Spinal cord (tissue), 10 donors: ENCODE results near the gene ITPK1. TPM values are rescaled to one million over a fixed set of nuclear protein-coding genes. Genes with fewer than 3 reads are reported as not detected.
"Not testable (repeated sequence)": the region's sequence is repeated elsewhere in the genome, so short reads cannot be mapped to it uniquely, and the experiment has no call there.

ENCODE experiments used
- DNase-seq, 6 donors: peaks; one replicate each; pipeline versions ENCODE4 v3.0.0 to v3.0.0-alpha.2; 2013 to 2015; ENCODE audit warnings: low spot score in 6 of 6, low read depth in 4 of 6
- H3K27ac ChIP-seq: one replicate; pipeline ENCODE4 v1.5.1; 2013; ENCODE audit warnings: low read depth, low read length, control low read depth
- H3K27me3 ChIP-seq: one replicate; pipeline ENCODE4 v1.6.1; 2013; ENCODE audit warnings: low read length; ENCODE audit not compliant: control insufficient read depth, insufficient read depth
- H3K36me3 ChIP-seq: one replicate; pipeline ENCODE4 v1.6.1; 2013; ENCODE audit warnings: low read length; ENCODE audit not compliant: control insufficient read depth, insufficient read depth
- H3K4me1 ChIP-seq: one replicate; pipeline ENCODE4 v1.6.1; 2013; ENCODE audit warnings: low read length; ENCODE audit not compliant: control insufficient read depth, insufficient read depth
- H3K4me3 ChIP-seq: one replicate; pipeline ENCODE4 v1.5.1; 2013; ENCODE audit warnings: low read depth, low read length, control low read depth
- H3K9me3 ChIP-seq: one replicate; pipeline ENCODE4 v1.6.1; 2013; ENCODE audit warnings: low read length; ENCODE audit not compliant: control insufficient read depth, insufficient read depth
- WGBS: methylation state at CpG from one replicate; pipeline ENCODE4 v1.1.5; 2013; ENCODE audit warnings: missing lambda C conversion rate; ENCODE audit not compliant: insufficient coverage; 5-methylcytosine and 5-hydroxymethylcytosine counted together
- polyA plus RNA-seq, 2 donors: library from polyadenylated mRNA; unstranded; fragments of 120-200 nt; gene quantifications; one replicate each; pipeline ENCODE4 v1.2.1, GENCODE V29; 2013; ENCODE audit not compliant: insufficient read length in 2 of 2
- total RNA-seq, 2 donors: library from RNA; depleted of rRNA in 1 of 2; stranded (reverse); fragments of 120-200 nt in 1 of 2; fragments of >200 nt in 1 of 2; gene quantifications; one replicate each; pipeline versions ENCODE4 v1.2.3 to v1.2.4, GENCODE V29; 2013 to 2014
- donor health status: healthy.

The ITPK1 gene
- total and polyA plus RNA-seq, 4 donors = 33.8 to 147 (median 83.3) TPM

DNA sequence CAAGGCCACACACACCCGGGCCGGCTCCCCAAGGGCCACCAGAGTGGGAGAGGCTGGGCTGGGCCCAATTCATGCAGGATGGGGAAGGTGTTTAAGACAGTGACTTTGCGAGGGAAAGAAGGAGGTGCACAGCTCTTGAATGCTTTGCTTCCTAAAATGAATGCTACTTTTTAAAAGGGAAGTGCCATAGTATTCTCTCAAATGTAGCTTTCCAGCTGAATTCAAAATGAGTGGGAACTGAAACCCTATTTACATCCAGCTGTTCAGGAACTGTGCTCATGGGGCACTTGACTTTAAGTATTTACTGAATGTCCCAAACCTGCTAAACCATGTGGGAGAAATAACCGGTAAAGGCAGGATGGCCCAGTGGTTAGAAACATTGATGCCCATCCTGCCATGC is 7.6 kb downstream of the ITPK1 start:
- DNase-seq = no peak
- Histone ChIP-seq H3K27me3 (no peaks in the 10 kb centered on the region), H3K36me3 (peaks cover 10% of the 10 kb centered on the region), H3K4me1 (peaks cover 26% of the 10 kb centered on the region), H3K9me3 (no peaks in the 10 kb centered on the region), H3K4me3 (no peak overlapping the region), H3K27ac (no peak overlapping the region)
- 44% methylated on average over 1 of the region's 4 CpGs for WGBS

DNA sequence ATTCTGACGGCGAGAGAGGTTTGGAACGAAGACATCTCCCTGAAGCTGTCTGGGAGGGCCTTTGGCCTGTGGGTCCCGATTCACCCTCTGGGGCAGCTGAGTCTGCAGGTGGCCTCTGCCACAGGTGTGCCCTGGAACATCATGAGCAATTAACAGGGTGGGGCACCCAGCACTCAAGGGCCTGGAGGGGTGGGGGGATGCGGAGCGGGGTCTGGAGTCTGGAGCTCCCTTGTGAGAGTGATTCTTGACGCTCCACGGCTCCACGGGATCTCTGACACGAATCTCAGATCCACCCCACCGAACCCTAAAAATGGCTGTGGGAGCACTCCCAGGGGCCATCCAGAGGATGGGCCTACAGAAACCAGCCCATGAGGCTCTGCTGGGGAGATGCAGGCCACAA is 8.3 kb downstream of the ITPK1 start:
- H3K9me3 ChIP-seq = no peaks in the 10 kb centered on the region
- H3K36me3 ChIP-seq = peaks cover 10% of the 10 kb centered on the region
- H3K27me3 ChIP-seq = no peaks in the 10 kb centered on the region
- no peak for DNase-seq
- 87% methylated on average over 10 of the region's 11 CpGs for WGBS
- no peak overlapping the region for H3K27ac ChIP-seq
- peaks cover 19% of the 10 kb centered on the region for H3K4me1 ChIP-seq
- no peak overlapping the region for H3K4me3 ChIP-seq

DNA sequence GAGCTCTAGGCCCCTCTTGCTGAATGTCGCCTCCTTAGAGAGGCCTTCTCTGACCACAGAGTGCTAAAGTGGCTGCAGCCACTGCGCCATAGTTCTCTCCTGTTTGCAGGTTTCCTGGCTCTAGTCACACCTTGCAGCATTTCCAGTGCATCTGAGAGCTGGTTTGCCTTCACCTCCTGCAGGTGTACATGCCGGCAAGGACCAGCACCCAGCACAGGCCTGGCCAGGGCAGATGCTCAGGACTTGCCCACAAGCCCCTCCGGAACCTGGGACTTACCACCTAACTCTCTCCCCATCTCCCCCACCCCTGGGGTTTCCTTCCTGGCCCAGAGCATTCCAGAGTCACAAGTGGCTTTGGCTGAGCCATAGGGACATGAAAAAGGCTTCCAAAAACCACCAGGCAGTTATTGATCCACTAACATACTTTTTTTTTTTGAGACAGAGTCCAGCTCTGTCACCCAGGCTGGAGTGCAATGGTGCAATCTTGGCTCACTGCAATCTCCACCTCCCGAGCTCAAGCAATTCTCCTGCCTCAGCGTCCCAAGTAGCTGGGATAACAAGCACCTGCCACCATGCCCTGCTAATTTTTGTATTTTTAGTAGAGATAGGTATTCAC is 9.1 kb downstream of the ITPK1 start:
- DNase-seq = no peak
- peaks cover 13% of the 10 kb centered on the region for H3K4me1 ChIP-seq
- 94% methylated on average over 4 of the region's 6 CpGs for WGBS
- H3K27me3 ChIP-seq = no peaks in the 10 kb centered on the region
- H3K9me3 ChIP-seq = no peaks in the 10 kb centered on the region
- no peak overlapping the region for H3K4me3 ChIP-seq
- no peak overlapping the region for H3K27ac ChIP-seq
- peaks cover 13% of the 10 kb centered on the region for H3K36me3 ChIP-seq

DNA sequence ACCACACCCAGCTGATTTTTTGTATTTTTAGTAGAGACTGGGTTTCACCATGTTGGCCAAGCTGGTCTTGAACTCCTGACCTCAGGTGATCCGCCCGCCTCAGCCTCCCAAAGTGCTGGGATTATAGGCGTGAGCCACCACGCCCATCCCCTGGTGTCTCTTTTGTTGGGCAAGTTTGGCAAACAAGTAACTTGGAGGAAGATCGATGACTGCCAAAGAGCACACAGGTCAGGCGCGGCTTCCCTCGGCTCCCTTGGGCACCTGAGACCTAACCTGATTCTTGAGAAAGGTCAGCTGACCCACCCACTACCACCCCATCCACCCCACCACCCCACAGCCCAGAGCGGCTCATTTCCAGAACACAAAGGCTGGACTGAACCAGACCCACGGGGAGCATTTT is 9.9 kb downstream of the ITPK1 start:
- not testable (repeated sequence) for H3K4me3 ChIP-seq, H3K27ac ChIP-seq, H3K9me3 ChIP-seq, DNase-seq, H3K27me3 ChIP-seq
- peaks cover 13% of the 10 kb centered on the region for H3K36me3 ChIP-seq
- 96% methylated on average over 8 of the region's 10 CpGs for WGBS
- H3K4me1 ChIP-seq = peaks cover 15% of the 10 kb centered on the region

DNA sequence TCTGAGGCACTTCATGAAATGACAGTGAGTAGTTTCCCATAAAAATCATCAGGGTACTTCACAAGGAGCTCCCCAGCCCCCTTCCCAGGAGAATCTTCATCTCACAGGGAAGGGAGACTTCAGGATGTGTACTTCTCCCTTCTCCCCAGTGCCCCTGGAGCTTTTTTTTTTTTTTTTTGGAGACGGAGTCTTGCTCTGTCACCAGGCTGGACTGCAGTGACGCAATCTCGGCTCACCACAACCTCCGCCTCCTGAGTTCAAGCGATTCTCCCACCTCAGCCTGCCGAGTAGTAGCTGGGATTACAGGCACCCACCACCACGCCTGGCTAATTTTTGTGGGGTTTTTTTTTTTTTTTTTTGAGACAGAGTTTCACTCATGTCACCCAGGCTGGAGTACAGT is 10.4 kb downstream of the ITPK1 start:
- Histone ChIP-seq H3K36me3 (peaks cover 13% of the 10 kb centered on the region), H3K9me3 (no peaks in the 10 kb centered on the region), H3K27me3 (no peaks in the 10 kb centered on the region), H3K4me1 (peaks cover 18% of the 10 kb centered on the region), H3K27ac (no peak overlapping the region), H3K4me3 (no peak overlapping the region)
- WGBS = 73% methylated on average over 4 of the region's 7 CpGs
- DNase-seq = no peak

DNA sequence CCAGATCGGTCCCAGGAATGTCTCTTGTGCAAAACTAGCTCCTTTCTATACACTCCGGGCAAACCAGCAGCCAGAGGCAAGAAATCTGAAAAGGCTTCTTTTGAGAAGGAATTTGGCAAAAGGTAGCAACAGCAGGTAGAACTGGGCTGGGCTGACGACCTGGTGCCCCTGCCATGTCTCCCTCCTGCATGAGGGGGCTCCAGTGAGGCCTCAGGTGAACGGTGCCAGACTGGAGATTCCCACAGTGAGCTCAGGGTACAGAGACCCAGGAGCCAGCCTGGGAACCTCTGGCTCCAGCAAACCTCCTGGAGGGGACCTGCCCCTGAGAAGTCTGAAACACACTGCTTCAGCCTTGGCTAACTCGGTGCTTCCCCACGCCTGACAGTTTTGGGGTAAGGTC is 10.8 kb downstream of the ITPK1 start:
- H3K27ac ChIP-seq = no peak overlapping the region
- H3K4me1 ChIP-seq = peaks cover 21% of the 10 kb centered on the region
- H3K4me3 ChIP-seq = no peak overlapping the region
- H3K27me3 ChIP-seq = no peaks in the 10 kb centered on the region
- no peak for DNase-seq
- 46% methylated on average over 2 of the region's 6 CpGs for WGBS
- peaks cover 14% of the 10 kb centered on the region for H3K36me3 ChIP-seq
- H3K9me3 ChIP-seq = no peaks in the 10 kb centered on the region

DNA sequence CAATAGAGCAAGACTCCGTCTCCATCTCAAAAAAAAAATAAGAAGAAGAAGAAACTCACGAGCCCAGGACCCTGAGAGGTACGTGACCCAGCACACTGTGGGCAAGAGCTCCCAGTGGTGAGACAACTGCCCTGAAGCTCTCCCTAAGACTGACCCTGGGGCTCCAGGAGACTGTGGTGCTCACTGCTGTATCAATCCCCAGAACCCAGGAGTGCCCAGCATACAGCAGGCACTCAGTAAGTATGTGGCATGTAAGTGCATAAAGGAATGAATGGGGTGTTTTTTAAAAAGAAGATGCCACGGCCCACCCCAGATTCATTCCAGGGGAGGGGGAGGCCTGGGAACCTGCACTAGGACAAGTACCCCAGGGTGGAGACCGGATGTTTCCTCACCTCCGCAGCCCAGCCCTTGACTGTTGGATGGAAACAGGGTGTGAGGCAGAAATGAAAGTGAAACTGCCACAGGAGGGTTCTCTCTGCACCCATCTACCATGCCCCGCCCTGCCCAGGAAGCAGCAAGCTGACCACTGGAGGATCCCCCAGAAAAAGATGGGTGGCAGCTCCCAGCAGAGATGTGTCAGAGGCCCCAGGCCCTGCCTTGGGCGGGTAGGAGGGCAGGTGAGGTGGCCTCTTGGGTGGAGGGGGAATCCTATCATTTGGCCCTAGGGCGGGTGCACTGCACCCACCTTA is 12.2 kb downstream of the ITPK1 start:
- no peak for DNase-seq
- Histone ChIP-seq H3K36me3 (peaks cover 25% of the 10 kb centered on the region), H3K27ac (no peak overlapping the region), H3K27me3 (no peaks in the 10 kb centered on the region), H3K9me3 (no peaks in the 10 kb centered on the region), H3K4me3 (no peak overlapping the region), H3K4me1 (peaks cover 26% of the 10 kb centered on the region)
- 91% methylated on average over 6 of the region's 9 CpGs for WGBS

DNA sequence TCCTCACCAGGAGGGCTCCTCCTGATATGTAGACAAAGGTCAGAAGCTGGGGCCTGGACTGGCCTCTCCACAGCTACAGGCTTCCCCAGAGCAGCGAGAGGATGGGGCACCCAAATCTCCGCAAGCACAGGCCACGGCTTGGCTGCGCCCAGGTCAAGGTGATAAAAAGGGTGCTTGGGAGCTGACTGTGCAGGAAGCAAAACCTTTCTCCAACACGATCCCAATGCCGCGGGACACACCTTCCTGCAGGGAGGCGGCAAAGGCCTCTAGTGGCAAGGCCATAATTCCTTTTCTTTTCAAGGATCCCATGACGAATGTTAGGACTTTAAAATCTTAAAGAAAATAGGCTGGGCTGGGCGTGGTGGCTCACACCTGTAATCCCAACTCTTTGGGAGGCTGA is 13.6 kb downstream of the ITPK1 start:
- peaks cover 20% of the 10 kb centered on the region for H3K36me3 ChIP-seq
- no peaks in the 10 kb centered on the region for H3K27me3 ChIP-seq
- no peak overlapping the region for H3K4me3 ChIP-seq
- WGBS = 81% methylated on average over 3 of the region's 10 CpGs
- no peak overlapping the region for H3K27ac ChIP-seq
- H3K4me1 ChIP-seq = peaks cover 25% of the 10 kb centered on the region
- no peaks in the 10 kb centered on the region for H3K9me3 ChIP-seq
- DNase-seq = no peak

DNA sequence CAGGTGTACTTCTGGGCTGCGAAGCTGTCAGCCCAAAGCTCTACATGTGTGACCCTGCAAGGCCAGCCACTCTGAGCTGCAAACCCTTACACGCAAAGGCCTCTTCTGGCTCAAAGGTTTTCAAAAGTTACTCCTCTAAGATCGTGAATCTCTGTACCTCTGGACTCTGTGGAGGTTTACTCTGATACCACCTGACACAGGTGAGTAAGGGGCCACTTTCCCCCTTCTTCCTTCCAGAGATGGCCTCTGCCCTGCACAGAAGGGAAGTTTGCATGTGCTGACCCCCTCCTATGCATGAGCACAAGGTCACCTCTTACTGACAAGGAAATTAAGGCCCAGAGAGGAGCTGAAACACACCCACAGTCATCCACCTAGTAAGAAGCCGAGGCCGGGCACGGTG is 14.5 kb downstream of the ITPK1 start:
- Histone ChIP-seq H3K36me3 (peaks cover 20% of the 10 kb centered on the region), H3K9me3 (no peaks in the 10 kb centered on the region), H3K27me3 (no peaks in the 10 kb centered on the region), H3K4me3 (no peak overlapping the region), H3K4me1 (peaks cover 29% of the 10 kb centered on the region), H3K27ac (no peak overlapping the region)
- WGBS = 79% methylated on average over 6 of the region's 6 CpGs
- DNase-seq = no peak

DNA sequence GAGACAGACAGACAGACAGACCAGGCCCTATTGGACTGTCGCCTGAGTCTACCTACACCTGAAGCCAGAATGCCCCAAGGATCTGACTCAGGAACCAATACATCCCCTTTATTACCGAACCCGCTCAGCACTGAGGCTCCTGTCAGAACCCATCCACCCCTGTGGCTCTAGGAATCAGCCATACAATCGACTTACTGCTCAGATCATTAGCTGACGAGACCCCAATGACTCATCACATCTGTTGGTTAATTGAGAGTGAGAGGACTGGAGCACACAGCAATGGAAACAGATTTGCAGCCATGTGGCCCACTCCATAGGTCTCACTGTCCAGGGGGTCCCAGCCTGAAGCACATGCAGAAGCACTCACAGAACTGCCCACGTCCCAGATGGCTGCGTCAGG is 15.2 kb downstream of the ITPK1 start:
- Histone ChIP-seq H3K27me3 (no peaks in the 10 kb centered on the region), H3K4me3 (no peak overlapping the region), H3K36me3 (peaks cover 24% of the 10 kb centered on the region), H3K4me1 (peaks cover 33% of the 10 kb centered on the region), H3K27ac (no peak overlapping the region), H3K9me3 (no peaks in the 10 kb centered on the region)
- DNase-seq = peak in 1 of 6 donors; percentile 87
- WGBS = 53% methylated on average over 6 of the region's 7 CpGs
